Activated T-helper 1 cell treated with anti-CD3 and anti-CD28 coated beads, Interleukin-12 subunit alpha, Interleukin-12 subunit beta, Interleukin-2, Interleukin-4 antibody, amounts not matched to agents 30 ng/mL and 10 ng/mL and 1 ng/mL, durations not matched to agents 14 hours and 24 hours and 36 hours (primary cell): Measurements from ENCODE around the gene P2RX1. TPM values are rescaled to one million over a fixed set of nuclear protein-coding genes. Genes with fewer than 3 reads are reported as not detected.

Source experiments
- DNase-seq: peaks from one replicate; pipeline ENCODE4 v3.0.0; 2021; ENCODE audit warnings: low spot score
- H3K27ac Mint-ChIP-seq: one replicate; pipeline ENCODE4 v1.8.0; 2021; ENCODE audit warnings: mild to moderate bottlenecking, mixed read lengths
- H3K27me3 Mint-ChIP-seq: one replicate; pipeline ENCODE4 v1.8.0; 2022; ENCODE audit warnings: mild to moderate bottlenecking, moderate library complexity, mixed read lengths; ENCODE audit not compliant: insufficient read depth
- H3K36me3 Mint-ChIP-seq: one replicate; pipeline ENCODE4 v1.8.0; 2021; ENCODE audit warnings: low read depth, mixed read lengths
- H3K4me1 Mint-ChIP-seq: one replicate; pipeline ENCODE4 v1.8.0; 2021; ENCODE audit warnings: low read depth, mixed read lengths
- H3K4me3 Mint-ChIP-seq: one replicate; pipeline ENCODE4 v1.8.0; 2021; ENCODE audit warnings: mild to moderate bottlenecking, moderate library complexity, mixed read lengths
- H3K9me3 Mint-ChIP-seq: one replicate; pipeline ENCODE4 v1.8.0; 2021; ENCODE audit warnings: mixed read lengths
- intact Hi-C: fragments of 100-400 bp; cut with micrococcal nuclease; formaldehyde crosslinking; loops from one replicate; pipeline ENCODE4 v1.15.1; 2024
- total RNA-seq: library from RNA; stranded (reverse); gene quantifications from 2 replicates; pipeline ENCODE4 v1.2.3, GENCODE V29; 2022

P2RX1 gene
- total RNA-seq, 1 donor from 2014 or later, result 0.13 TPM

DNA sequence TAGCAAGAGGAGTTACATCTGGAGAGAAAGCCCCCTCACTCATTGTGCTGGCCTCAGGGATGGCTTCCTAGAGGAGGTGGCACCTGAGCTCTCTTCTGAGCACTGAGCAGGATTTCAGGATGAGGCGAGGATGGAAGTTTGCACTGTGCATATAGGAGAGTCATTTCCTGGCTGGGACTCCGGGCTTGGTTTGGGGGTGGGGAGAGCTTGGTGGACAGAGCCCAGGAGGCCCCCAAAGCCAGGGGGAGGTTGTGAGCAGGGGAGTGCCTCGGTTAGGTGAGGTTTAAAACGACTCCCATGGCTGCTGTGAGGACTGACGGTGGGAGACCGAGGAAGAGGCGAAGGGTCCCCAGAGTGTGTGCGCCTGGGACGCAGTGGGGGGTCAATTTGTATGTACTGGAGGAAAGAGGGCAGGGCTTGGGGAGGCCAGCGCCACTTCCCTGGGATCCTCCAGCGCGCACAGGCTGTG is 24.6 kb downstream of the P2RX1 start:
- peaks cover 38% of the 10 kb centered on the region for H3K4me1 Mint-ChIP-seq
- H3K9me3 Mint-ChIP-seq, result no peaks in the 10 kb centered on the region
- peak overlapping the region; percentile 82 for H3K4me3 Mint-ChIP-seq
- intact Hi-C loops, result loop anchor here (5.0 to 10.0 kb wide), 4 partner anchors 169 to 1073 kb away; partner anchors contain the start of genes ANKFY1, EMC6, HASPIN and SPAG7
- peak overlapping the region; percentile 58 for H3K27ac Mint-ChIP-seq
- DNase-seq, result no peak
- no peaks in the 10 kb centered on the region for H3K27me3 Mint-ChIP-seq
- no peaks in the 10 kb centered on the region for H3K36me3 Mint-ChIP-seq

GRCh38 chr17:3890878-3891219 is 25.4 kb downstream of the P2RX1 start:
- intact Hi-C loops, result loop anchor here (5.0 to 10.0 kb wide), 4 partner anchors 169 to 1074 kb away; partner anchors contain the start of genes ANKFY1, EMC6, HASPIN and SPAG7
- no peaks in the 10 kb centered on the region for H3K27me3 Mint-ChIP-seq
- H3K4me1 Mint-ChIP-seq, result peaks cover 45% of the 10 kb centered on the region
- H3K36me3 Mint-ChIP-seq, result no peaks in the 10 kb centered on the region
- H3K4me3 Mint-ChIP-seq, result peak overlapping the region; percentile 82
- H3K9me3 Mint-ChIP-seq, result no peaks in the 10 kb centered on the region
- H3K27ac Mint-ChIP-seq, result peak overlapping the region; percentile 64
- no peak for DNase-seq

DNA sequence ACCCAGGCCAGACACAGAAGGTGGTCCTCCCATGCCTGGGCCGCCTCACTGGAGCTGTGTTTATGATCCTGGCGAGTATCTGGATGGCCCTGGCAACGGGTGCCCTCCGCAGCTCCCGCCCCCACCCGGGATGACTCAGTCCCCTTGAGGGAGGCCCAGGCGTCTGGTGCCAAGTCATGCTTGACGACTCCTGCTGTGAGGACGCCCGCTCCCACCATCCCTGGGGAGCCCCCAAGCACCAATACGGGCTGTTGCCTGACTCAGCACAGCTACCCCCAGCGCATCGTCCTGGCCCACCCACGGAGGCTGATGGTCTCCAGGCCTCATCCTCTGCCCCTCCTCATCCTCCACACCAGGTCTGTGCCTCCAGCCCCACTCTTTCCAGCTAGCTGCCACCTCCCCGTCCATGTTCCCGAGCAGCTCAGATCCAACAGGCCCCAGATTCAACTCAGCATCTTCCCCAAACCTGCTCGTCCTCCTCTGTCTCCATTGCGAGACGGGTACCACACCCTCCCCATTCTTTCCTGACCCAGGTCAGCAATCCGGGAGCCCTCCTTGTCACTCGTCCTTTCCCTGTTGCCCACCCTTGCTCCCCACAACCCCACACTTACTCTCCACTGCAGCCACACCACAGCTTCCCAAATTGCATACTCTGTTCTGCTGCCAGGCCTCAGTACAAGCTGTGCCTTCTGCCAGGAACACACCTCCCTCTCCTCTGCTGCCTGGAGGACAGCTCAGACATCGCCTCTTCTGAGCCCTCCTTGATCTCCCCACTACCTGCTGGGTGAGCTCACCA is 26.0 kb downstream of the P2RX1 start:
- H3K27ac Mint-ChIP-seq, result peak overlapping the region; percentile 64

GRCh38 chr17:3889325-3890012 is 26.8 kb downstream of the P2RX1 start:
- Mint-ChIP-seq H3K9me3 (no peaks in the 10 kb centered on the region), H3K36me3 (no peaks in the 10 kb centered on the region), H3K27me3 (no peaks in the 10 kb centered on the region), H3K27ac (no peak overlapping the region), H3K4me3 (no peak overlapping the region), H3K4me1 (peaks cover 45% of the 10 kb centered on the region)
- intact Hi-C loops, result loop anchor here (5.0 to 10.0 kb wide), 4 partner anchors 167 to 1075 kb away; partner anchors contain the start of genes ANKFY1, EMC6, HASPIN and SPAG7
- DNase-seq, result no peak

More for the DNA sequence above, 26.0 kb downstream of the P2RX1 start:
- peaks cover 45% of the 10 kb centered on the region for H3K4me1 Mint-ChIP-seq
- H3K27me3 Mint-ChIP-seq, result no peaks in the 10 kb centered on the region
- no peak for DNase-seq
- H3K9me3 Mint-ChIP-seq, result no peaks in the 10 kb centered on the region
- intact Hi-C loops, result loop anchor here (5.0 to 10.0 kb wide), 4 partner anchors 168 to 1075 kb away; partner anchors contain the start of genes ANKFY1, EMC6, HASPIN and SPAG7
- peak overlapping the region; percentile 4 for H3K4me3 Mint-ChIP-seq
- no peaks in the 10 kb centered on the region for H3K36me3 Mint-ChIP-seq

DNA sequence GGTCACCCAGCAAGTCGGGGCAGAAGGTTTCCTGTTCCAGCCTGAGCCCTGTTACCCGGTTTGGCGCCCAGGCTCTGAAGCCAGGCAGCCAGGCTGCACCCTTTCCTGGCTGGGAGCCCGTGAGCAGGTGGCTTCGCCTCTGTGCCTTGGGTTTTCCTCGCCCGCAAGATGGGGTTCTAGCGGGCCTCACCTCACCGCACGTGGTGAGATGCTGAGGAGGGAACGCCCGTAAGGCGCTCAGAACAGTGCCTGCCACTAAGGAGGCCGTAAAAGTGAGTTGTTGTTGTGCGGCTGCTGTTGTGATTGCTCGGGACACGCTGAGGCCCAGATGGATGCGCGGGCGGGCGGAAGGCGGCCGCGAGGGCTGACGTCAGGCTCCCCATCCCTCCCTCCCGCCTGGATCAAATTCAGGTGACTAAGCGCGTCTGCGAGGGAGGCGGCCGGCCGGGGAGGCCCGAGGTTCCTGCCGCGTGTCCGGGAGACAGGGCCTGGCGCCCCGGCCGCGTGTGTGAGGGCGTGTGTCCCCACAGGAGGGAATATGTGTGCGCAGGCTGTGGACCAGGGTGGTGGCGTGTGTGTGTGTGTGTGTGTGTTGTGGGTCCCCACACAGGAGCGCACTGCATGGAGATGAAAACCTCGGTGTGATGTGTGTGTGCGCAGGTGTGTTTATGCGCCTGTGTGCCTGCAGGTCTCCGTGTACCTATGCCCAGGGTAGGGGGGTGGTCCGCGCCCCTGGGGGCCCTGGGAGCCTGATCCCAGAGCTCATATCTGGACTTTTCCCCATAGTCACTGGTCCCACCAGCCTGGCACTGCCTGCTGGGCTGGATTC is 27.7 kb downstream of the P2RX1 start:
- Mint-ChIP-seq H3K27ac (no peak overlapping the region), H3K36me3 (no peaks in the 10 kb centered on the region), H3K4me3 (no peak overlapping the region), H3K4me1 (peaks cover 37% of the 10 kb centered on the region), H3K9me3 (no peaks in the 10 kb centered on the region), H3K27me3 (no peaks in the 10 kb centered on the region)
- intact Hi-C loops, result no loop called here
- no peak for DNase-seq

DNA sequence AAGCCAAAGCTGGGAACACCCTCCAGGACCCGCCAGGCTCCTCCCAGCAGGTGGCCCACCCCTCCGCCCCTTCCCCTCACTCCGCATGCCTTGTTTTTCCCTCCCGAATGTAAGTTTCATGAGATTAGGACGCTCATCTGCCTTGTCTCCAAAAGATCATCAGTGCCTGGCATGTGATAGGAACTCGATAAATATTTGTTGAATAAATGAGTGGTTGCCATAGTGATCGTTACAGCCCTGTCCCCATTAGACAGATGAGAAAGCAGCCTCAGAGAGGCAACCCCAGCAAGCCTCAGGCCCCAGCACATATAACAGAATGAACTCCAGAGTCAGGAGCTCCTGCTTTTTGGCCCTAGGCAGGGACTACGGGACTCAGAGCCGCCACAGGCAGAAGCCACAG is 28.5 kb downstream of the P2RX1 start:
- no peaks in the 10 kb centered on the region for H3K27me3 Mint-ChIP-seq
- DNase-seq, result no peak
- no peak overlapping the region for H3K27ac Mint-ChIP-seq
- peaks cover 34% of the 10 kb centered on the region for H3K4me1 Mint-ChIP-seq
- intact Hi-C loops, result no loop called here
- no peak overlapping the region for H3K4me3 Mint-ChIP-seq
- H3K36me3 Mint-ChIP-seq, result peaks cover 2% of the 10 kb centered on the region
- H3K9me3 Mint-ChIP-seq, result no peaks in the 10 kb centered on the region

- no peak overlapping the region for H3K4me3 Mint-ChIP-seq
- peaks cover 2% of the 10 kb centered on the region for H3K36me3 Mint-ChIP-seq
- H3K27me3 Mint-ChIP-seq, result no peaks in the 10 kb centered on the region
- H3K9me3 Mint-ChIP-seq, result no peaks in the 10 kb centered on the region
- no peak for DNase-seq
- intact Hi-C loops, result no loop called here
- peaks cover 34% of the 10 kb centered on the region for H3K4me1 Mint-ChIP-seq
- H3K27ac Mint-ChIP-seq, result peak overlapping the region; percentile 59
These were observed 28.9 kb downstream of the P2RX1 start for GRCh38 chr17:3887394-3887793.

- H3K27ac Mint-ChIP-seq, result peak overlapping the region; percentile 59
- peaks cover 2% of the 10 kb centered on the region for H3K36me3 Mint-ChIP-seq
- no peak overlapping the region for H3K4me3 Mint-ChIP-seq
- H3K4me1 Mint-ChIP-seq, result peaks cover 30% of the 10 kb centered on the region
- no peak for DNase-seq
- H3K27me3 Mint-ChIP-seq, result no peaks in the 10 kb centered on the region
- intact Hi-C loops, result no loop called here
- no peaks in the 10 kb centered on the region for H3K9me3 Mint-ChIP-seq
These were observed 29.5 kb downstream of the P2RX1 start for GRCh38 chr17:3886776-3887175.

GRCh38 chr17:3885970-3886369 is 30.3 kb downstream of the P2RX1 start:
- no peaks in the 10 kb centered on the region for H3K9me3 Mint-ChIP-seq
- no peak overlapping the region for H3K4me3 Mint-ChIP-seq
- H3K36me3 Mint-ChIP-seq, result peaks cover 2% of the 10 kb centered on the region
- intact Hi-C loops, result no loop called here
- peak overlapping the region; percentile 61 for H3K27ac Mint-ChIP-seq
- peaks cover 22% of the 10 kb centered on the region for H3K4me1 Mint-ChIP-seq
- DNase-seq, result no peak
- H3K27me3 Mint-ChIP-seq, result no peaks in the 10 kb centered on the region

DNA sequence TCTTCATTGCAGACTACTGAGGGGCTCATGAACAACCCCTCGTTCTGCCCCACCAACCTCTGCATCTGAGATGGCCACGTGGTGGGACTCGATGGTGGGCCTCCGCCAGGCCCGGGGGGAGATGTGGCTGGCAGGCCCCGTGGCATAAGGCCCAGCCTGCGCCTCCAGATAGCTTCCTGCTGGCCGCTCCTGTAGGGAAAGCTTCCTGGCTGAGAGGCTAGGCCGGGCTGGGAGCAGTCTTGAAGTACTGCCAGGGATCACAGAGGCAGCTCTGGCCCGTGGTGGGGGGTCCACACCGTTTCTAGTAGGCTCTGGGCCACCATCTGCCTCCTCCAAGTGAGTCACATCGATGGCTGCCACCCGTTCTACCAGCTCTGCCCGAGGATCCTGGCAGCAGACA is 31.0 kb downstream of the P2RX1 start:
- peaks cover 16% of the 10 kb centered on the region for H3K4me1 Mint-ChIP-seq
- no peak overlapping the region for H3K27ac Mint-ChIP-seq
- no peak overlapping the region for H3K4me3 Mint-ChIP-seq
- DNase-seq, result no peak
- H3K9me3 Mint-ChIP-seq, result no peaks in the 10 kb centered on the region
- H3K27me3 Mint-ChIP-seq, result no peaks in the 10 kb centered on the region
- intact Hi-C loops, result no loop called here
- H3K36me3 Mint-ChIP-seq, result peaks cover 2% of the 10 kb centered on the region

DNA sequence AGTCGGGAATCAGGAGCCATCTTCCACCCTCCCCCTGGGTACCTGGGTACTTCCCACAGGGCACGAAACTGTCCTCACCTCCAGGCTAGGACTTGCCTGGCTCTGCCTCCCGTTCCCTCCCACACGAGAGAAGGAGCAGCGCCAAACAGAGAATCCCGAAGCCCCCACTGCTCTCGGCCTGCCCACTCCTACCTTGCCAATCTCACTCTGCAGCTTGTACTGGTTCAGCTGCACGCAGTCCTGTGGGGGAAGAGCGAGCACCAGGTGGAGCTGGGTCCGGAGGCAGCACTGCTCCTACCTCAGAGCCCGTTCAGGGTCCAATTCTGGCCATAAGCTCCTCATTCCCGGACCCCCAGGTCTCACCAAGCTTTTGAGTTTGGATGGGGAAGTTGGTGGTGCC is 32.1 kb downstream of the P2RX1 start:
- DNase-seq, result no peak
- Mint-ChIP-seq H3K27me3 (no peaks in the 10 kb centered on the region), H3K4me3 (no peak overlapping the region), H3K36me3 (peaks cover 2% of the 10 kb centered on the region), H3K4me1 (peaks cover 14% of the 10 kb centered on the region), H3K9me3 (no peaks in the 10 kb centered on the region), H3K27ac (no peak overlapping the region)
- intact Hi-C loops, result no loop called here

DNA sequence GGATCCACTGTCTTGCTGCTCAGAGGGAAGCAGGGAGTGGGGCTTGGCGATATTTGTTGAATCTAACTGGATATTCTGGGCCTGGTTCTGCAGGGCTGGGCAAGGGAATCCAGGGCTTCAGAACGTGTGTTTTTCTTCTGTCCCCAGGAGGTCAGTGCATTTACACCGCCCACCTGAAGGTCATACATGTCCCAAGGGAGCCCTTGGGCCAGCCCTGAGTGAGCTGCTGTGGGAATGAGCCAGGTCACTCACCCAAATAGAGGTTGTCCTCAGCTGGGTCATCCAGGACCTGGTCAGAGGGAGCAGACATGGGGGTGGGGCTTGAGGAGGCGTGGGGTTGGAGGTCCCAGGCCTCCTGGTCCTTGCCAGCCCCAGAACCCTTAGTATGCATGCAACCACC is 34.0 kb downstream of the P2RX1 start:
- Mint-ChIP-seq H3K27ac (no peak overlapping the region), H3K27me3 (no peaks in the 10 kb centered on the region), H3K4me3 (no peak overlapping the region), H3K9me3 (no peaks in the 10 kb centered on the region), H3K36me3 (peaks cover 2% of the 10 kb centered on the region), H3K4me1 (peaks cover 13% of the 10 kb centered on the region)
- no peak for DNase-seq
- intact Hi-C loops, result no loop called here
